H9 (cell line): ENCODE data around the gene KRT77. TPM values are rescaled to one million over a fixed set of nuclear protein-coding genes. Genes with fewer than 3 reads are reported as not detected.

Experiments
- DNase-seq: peaks from one replicate; pipeline ENCODE4 v3.0.0-alpha.2; 2017
- H2AFZ ChIP-seq: one replicate; pipeline ENCODE4 v1.6.1; 2013; ENCODE audit warnings: mild to moderate bottlenecking, low read length, control low read depth, moderate library complexity
- H2AK5ac ChIP-seq: 2 replicates; pipeline ENCODE4 v1.6.1; 2013; ENCODE audit warnings: low read length, control low read depth, mixed read lengths; ENCODE audit not compliant: insufficient read length
- H2BK120ac ChIP-seq: one replicate; pipeline ENCODE4 v1.6.1; 2013; ENCODE audit warnings: low read depth, mild to moderate bottlenecking, low read length, control low read depth, inconsistent platforms; ENCODE audit not compliant: poor library complexity, severe bottlenecking
- H2BK12ac ChIP-seq: 2 replicates; pipeline ENCODE4 v1.6.1; 2013; ENCODE audit warnings: low read length, control low read depth, mixed read lengths, low read depth; ENCODE audit not compliant: insufficient read length
- H2BK15ac ChIP-seq: 2 replicates; pipeline ENCODE4 v1.6.1; 2013; ENCODE audit warnings: low read depth, low read length, control low read depth
- H2BK20ac ChIP-seq: one replicate; pipeline ENCODE4 v1.6.1; 2013; ENCODE audit warnings: low read depth, mild to moderate bottlenecking, low read length, control low read depth, inconsistent platforms; ENCODE audit not compliant: poor library complexity, severe bottlenecking
- H2BK5ac ChIP-seq: 2 replicates; pipeline ENCODE4 v1.6.1; 2013; ENCODE audit warnings: low read length, control low read depth, mixed read lengths; ENCODE audit not compliant: insufficient read length
- H3K14ac ChIP-seq: 2 replicates; pipeline ENCODE4 v1.6.1; 2013; ENCODE audit warnings: low read length, control low read depth; ENCODE audit not compliant: insufficient read depth
- H3K18ac ChIP-seq: 2 replicates; pipeline ENCODE4 v1.6.1; 2013; ENCODE audit warnings: low read depth, mild to moderate bottlenecking, mixed read lengths, low read length, control low read depth; ENCODE audit not compliant: insufficient read length
- H3K23ac ChIP-seq: 2 replicates; pipeline ENCODE4 v1.6.1; 2013; ENCODE audit warnings: low read length, control low read depth, mixed read lengths, low read depth; ENCODE audit not compliant: insufficient read length
- H3K23me2 ChIP-seq: 2 replicates; pipeline ENCODE4 v1.6.1; 2013; ENCODE audit warnings: low read depth, mild to moderate bottlenecking, mixed read lengths, low read length, control low read depth; ENCODE audit not compliant: insufficient read length, poor library complexity, severe bottlenecking
- H3K27ac ChIP-seq: 2 replicates; pipeline ENCODE4 v1.5.1; 2013; ENCODE audit warnings: low read length, control low read depth, mixed read lengths, low read depth; ENCODE audit not compliant: insufficient read length
- H3K27me3 ChIP-seq: 2 replicates; pipeline ENCODE4 v1.6.1; 2013; ENCODE audit warnings: low read length, control low read depth, inconsistent platforms; ENCODE audit not compliant: insufficient read depth
- H3K4ac ChIP-seq: 2 replicates; pipeline ENCODE4 v1.6.1; 2013; ENCODE audit warnings: low read depth, mild to moderate bottlenecking, control low read depth, inconsistent platforms, low read length, moderate library complexity
- H3K4me1 ChIP-seq: 2 replicates; pipeline ENCODE4 v1.6.1; 2013; ENCODE audit warnings: low read length, control low read depth, inconsistent platforms; ENCODE audit not compliant: insufficient read depth
- H3K4me2 ChIP-seq: 2 replicates; pipeline ENCODE4 v1.6.1; 2013; ENCODE audit warnings: low read length, control low read depth, mixed read lengths; ENCODE audit not compliant: insufficient read length, insufficient read depth
- H3K56ac ChIP-seq: 2 replicates; pipeline ENCODE4 v1.6.1; 2013; ENCODE audit warnings: low read depth, mild to moderate bottlenecking, mixed read lengths, low read length, control low read depth; ENCODE audit not compliant: insufficient read length
- H3K79me1 ChIP-seq: 2 replicates; pipeline ENCODE4 v1.6.1; 2013; ENCODE audit warnings: low read depth, mild to moderate bottlenecking, moderate library complexity, low read length, control low read depth, inconsistent platforms; ENCODE audit not compliant: insufficient read depth, poor library complexity, severe bottlenecking
- H3K79me2 ChIP-seq: 2 replicates; pipeline ENCODE4 v1.6.1; 2013; ENCODE audit warnings: low read length, control low read depth, inconsistent platforms; ENCODE audit not compliant: insufficient read depth
- H3K9ac ChIP-seq: 2 replicates; pipeline ENCODE4 v1.6.1; 2013; ENCODE audit warnings: low read length, control low read depth, mixed read lengths; ENCODE audit not compliant: insufficient read length; ENCODE audit errors: extremely low read depth
- H3K9me3 ChIP-seq: one replicate; pipeline ENCODE4 v1.6.1; 2013; ENCODE audit warnings: low read depth, low read length, inconsistent platforms; ENCODE audit not compliant: control insufficient read depth
- H3T11ph ChIP-seq: one replicate; pipeline ENCODE4 v1.6.1; 2013; ENCODE audit warnings: mild to moderate bottlenecking, low read length, control low read depth, inconsistent platforms
- H4K20me1 ChIP-seq: one replicate; pipeline ENCODE4 v1.6.1; 2013; ENCODE audit not compliant: control insufficient read depth, insufficient read length, insufficient read depth
- H4K5ac ChIP-seq: 2 replicates; pipeline ENCODE4 v1.6.1; 2013; ENCODE audit warnings: low read depth, mild to moderate bottlenecking, mixed read lengths, low read length, control low read depth; ENCODE audit not compliant: insufficient read length
- H4K8ac ChIP-seq: replicated peaks from 2 replicates; pipeline ENCODE4 v1.6.1; 2013; ENCODE audit warnings: low read length, control low read depth, mixed read lengths, low read depth; ENCODE audit not compliant: insufficient read length
- H4K91ac ChIP-seq: 2 replicates; pipeline ENCODE4 v1.6.1; 2013; ENCODE audit warnings: low read depth, mild to moderate bottlenecking, moderate library complexity, mixed read lengths, low read length, control low read depth; ENCODE audit not compliant: insufficient read length
- H3K27ac Mint-ChIP-seq, 3 experiments: 2 replicates in 2 of 3; 3 replicates in 1 of 3; pipeline ENCODE4 v1.8.0; 2020 to 2021; ENCODE audit warnings: mixed read lengths in 3 of 3, mild to moderate bottlenecking in 1 of 3, moderate library complexity in 1 of 3
- H3K27me3 Mint-ChIP-seq: 2 replicates; pipeline ENCODE4 v1.8.0; 2021; ENCODE audit warnings: low read depth, mild to moderate bottlenecking, moderate library complexity, mixed read lengths
- H3K36me3 Mint-ChIP-seq, 3 experiments: 2 replicates in 2 of 3; 3 replicates in 1 of 3; pipeline ENCODE4 v1.8.0; 2020 to 2021; ENCODE audit warnings: low read depth in 3 of 3, mixed read lengths in 3 of 3; ENCODE audit not compliant: insufficient read depth in 1 of 3
- H3K4me1 Mint-ChIP-seq, 2 experiments: 2 replicates each; pipeline ENCODE4 v1.8.0; 2020; ENCODE audit warnings: mixed read lengths in 2 of 2
- H3K4me3 Mint-ChIP-seq, 2 experiments: 2 replicates in 1 of 2; 3 replicates in 1 of 2; pipeline ENCODE4 v1.8.0; 2020 to 2021; ENCODE audit warnings: mild to moderate bottlenecking in 2 of 2, mixed read lengths in 2 of 2, moderate library complexity in 1 of 2
- H3K9me3 Mint-ChIP-seq, 2 experiments: 2 replicates in 1 of 2; 3 replicates in 1 of 2; pipeline ENCODE4 v1.8.0; 2020; ENCODE audit warnings: mild to moderate bottlenecking in 2 of 2, mixed read lengths in 2 of 2, moderate library complexity in 1 of 2
- CTCF ChIP-seq: fragments of 200-600 bp; sonication (generic); conservative IDR thresholded peaks from 3 replicates; pipeline ENCODE4 v1.8.0; 2021; ENCODE audit warnings: antibody characterized with exemption, mild to moderate bottlenecking
- WGBS: extraction: QIAGEN DNeasy Blood & Tissue Kit; methylation state at CpG from one replicate; pipeline ENCODE4 v1.1.7; 2013; ENCODE audit warnings: missing lambda C conversion rate, low lambda C conversion rate, mixed read lengths; ENCODE audit not compliant: insufficient read length; ENCODE audit errors: extremely low coverage; 5-methylcytosine and 5-hydroxymethylcytosine counted together
- total RNA-seq: library from RNA; stranded (reverse); gene quantifications from 2 replicates; pipeline ENCODE4 v1.2.1, GENCODE V29; 2021

KRT77 gene
- total RNA-seq, 1 experiment from 2014 or later, result not detected

GRCh38 chr12:52724384-52724783, 21.1 kb upstream of the KRT77 start:
- Histone ChIP-seq H3K9ac (no peak overlapping the region), H3K9me3 (no peaks in the 10 kb centered on the region), H2BK12ac (no peak overlapping the region), H3K79me2 (no peaks in the 10 kb centered on the region), H3K4me1 (no peaks in the 10 kb centered on the region), H4K8ac (no peak overlapping the region), H2BK5ac (no peak overlapping the region), H3K4me2 (no peak overlapping the region), H2BK15ac (no peak overlapping the region), H3K4ac (no peak overlapping the region), H3K27ac (no peak overlapping the region), H4K91ac (no peak overlapping the region), H3K23me2 (no peaks in the 10 kb centered on the region), H4K5ac (no peak overlapping the region), H3K23ac (no peak overlapping the region), H3T11ph (no peak overlapping the region), H3K18ac (no peak overlapping the region), H3K79me1 (no peaks in the 10 kb centered on the region), H2AFZ (no peak overlapping the region), H3K14ac (no peak overlapping the region; the same call in 1 of the 2 replicates), H2BK120ac (no peak overlapping the region), H3K56ac (no peak overlapping the region), H3K27me3 (no peaks in the 10 kb centered on the region), H2BK20ac (no peak overlapping the region), H4K20me1 (no peaks in the 10 kb centered on the region), H2AK5ac (no peak overlapping the region)
- peaks cover 25% of the 10 kb centered on the region for H3K27me3 Mint-ChIP-seq
- no peak for DNase-seq
- H3K36me3 Mint-ChIP-seq, result no peaks in the 10 kb centered on the region
- H3K9me3 Mint-ChIP-seq, result peaks cover 0 to 2% of the 10 kb centered on the region in 2 experiments; a peak in 2 of 5 replicates
- TF ChIP-seq CTCF, result no peak
- no peak overlapping the region for H3K27ac Mint-ChIP-seq
- peaks cover 0 to 3% of the 10 kb centered on the region in 2 experiments; a peak in 2 of 4 replicates for H3K4me1 Mint-ChIP-seq
- no CpG with 5 or more reads among the region's 3 CpGs for WGBS
- no peak overlapping the region for H3K4me3 Mint-ChIP-seq
